Panc1 (cell line): Measurements from ENCODE around the gene MLKL. TPM values are rescaled to one million over a fixed set of nuclear protein-coding genes. Genes with fewer than 3 reads are reported as not detected.

ENCODE experiments used
- ATAC-seq: fragments of 200-7000 bp; cut with Tn5 transposase; 2 replicates; pipeline ENCODE4 v1.9.1; 2020; ENCODE audit warnings: mild to moderate bottlenecking, moderate library complexity
- BruUV-seq: library from RNA; stranded (reverse); fragments of 400-500 nt; replicated peaks from 2 replicates; lab custom pipeline; 2021; lab: Mats Ljungman, UMichigan
- CTCF ChIA-PET: fragments of 300-600 bp; sonication (Branson Sonifier 250); formaldehyde crosslinking; loops from one replicate; lab custom pipeline; 2022; ENCODE audit warnings: antibody characterized with exemption; lab: Charles Lee
- POLR2A ChIA-PET: fragments of 300-600 bp; sonication (Branson Sonifier 250); formaldehyde crosslinking; loops from one replicate; lab custom pipeline; 2022; ENCODE audit warnings: antibody characterized with exemption; lab: Charles Lee
- DNase-seq: peaks from one replicate; pipeline ENCODE4 v3.0.0-alpha.2; 2010; ENCODE audit warnings: low read depth, low spot score
- H3K27ac ChIP-seq: 2 replicates; pipeline ENCODE4 v1.5.1; 2011; ENCODE audit warnings: mild to moderate bottlenecking, low read length, inconsistent platforms
- H3K27me3 ChIP-seq: fragments of 200-500 bp; sonication (Bioruptor generic); 2 replicates; pipeline ENCODE4 v1.6.0; 2014; ENCODE audit warnings: low read length, inconsistent platforms; ENCODE audit not compliant: control insufficient read depth, insufficient read depth
- H3K36me3 ChIP-seq: fragments of 200-500 bp; sonication (Bioruptor generic); 2 replicates; pipeline ENCODE4 v1.5.1; 2014; ENCODE audit warnings: inconsistent platforms, mild to moderate bottlenecking, low read length, moderate library complexity; ENCODE audit not compliant: control insufficient read depth, insufficient read depth
- H3K4me1 ChIP-seq: 2 replicates; pipeline ENCODE4 v1.5.1; 2011; ENCODE audit warnings: inconsistent platforms, mild to moderate bottlenecking, low read length, moderate library complexity; ENCODE audit not compliant: control insufficient read depth, insufficient read depth
- H3K4me3 ChIP-seq, 2 experiments: 2 replicates each; pipeline ENCODE4 v1.5.1; 2011 to 2012; ENCODE audit warnings: low read depth in 2 of 2, low read length in 2 of 2, mild to moderate bottlenecking in 2 of 2, inconsistent platforms in 1 of 2, moderate library complexity in 1 of 2
- H3K9me3 ChIP-seq: fragments of 200-500 bp; sonication (Bioruptor generic); 2 replicates; pipeline ENCODE4 v1.5.1; 2014; ENCODE audit warnings: low read depth, mild to moderate bottlenecking, inconsistent platforms, low read length, moderate library complexity; ENCODE audit not compliant: control insufficient read depth, insufficient read depth
- CTCF ChIP-seq: fragments of 450-650 bp; IDR thresholded peaks from 2 replicates; pipeline ENCODE4 v1.5.1; 2017; ENCODE audit warnings: mild to moderate bottlenecking
- POLR2AphosphoS5 ChIP-seq: IDR thresholded peaks from 2 replicates; pipeline ENCODE4 v1.6.1; 2012; ENCODE audit warnings: mild to moderate bottlenecking, low read depth, low read length, moderate library complexity
- REST ChIP-seq, 2 experiments: IDR thresholded peaks; 2 replicates each; pipeline ENCODE4 v1.6.1; 2011 to 2012; ENCODE audit warnings: low read depth in 2 of 2, control low read depth in 1 of 2, low read length in 1 of 2, mild to moderate bottlenecking in 1 of 2, moderate library complexity in 1 of 2; ENCODE audit not compliant: insufficient read depth in 1 of 2
- SIN3A ChIP-seq: IDR thresholded peaks from 2 replicates; pipeline ENCODE4 v1.6.1; 2012; ENCODE audit warnings: low read depth, mild to moderate bottlenecking, low read length, moderate library complexity, borderline replicate concordance; ENCODE audit not compliant: insufficient read depth
- TCF7L2 ChIP-seq: IDR thresholded peaks from 2 replicates; pipeline ENCODE4 v1.6.1; 2011; ENCODE audit warnings: mild to moderate bottlenecking, low read depth, low read length, inconsistent platforms
- in situ Hi-C: cut with HindIII; loops from 2 replicates; pipeline ENCODE4 v1.10.0; 2016; ENCODE audit warnings: low sequenced_read_pairs, low pct_unique_long_range_greater_than_20kb
- intact Hi-C: fragments of 100-400 bp; cut with micrococcal nuclease; formaldehyde crosslinking; loops from one replicate; pipeline ENCODE4 v1.10.0; 2022; ENCODE audit not compliant: unreplicated experiment
- total RNA-seq: library from RNA; stranded (reverse); gene quantifications from one replicate; pipeline ENCODE4 v1.2.1, GENCODE V29; 2021; ENCODE audit not compliant: unreplicated experiment

Gene MLKL
- total RNA-seq, 1 experiment from 2014 or later = 4.8 TPM

DNA sequence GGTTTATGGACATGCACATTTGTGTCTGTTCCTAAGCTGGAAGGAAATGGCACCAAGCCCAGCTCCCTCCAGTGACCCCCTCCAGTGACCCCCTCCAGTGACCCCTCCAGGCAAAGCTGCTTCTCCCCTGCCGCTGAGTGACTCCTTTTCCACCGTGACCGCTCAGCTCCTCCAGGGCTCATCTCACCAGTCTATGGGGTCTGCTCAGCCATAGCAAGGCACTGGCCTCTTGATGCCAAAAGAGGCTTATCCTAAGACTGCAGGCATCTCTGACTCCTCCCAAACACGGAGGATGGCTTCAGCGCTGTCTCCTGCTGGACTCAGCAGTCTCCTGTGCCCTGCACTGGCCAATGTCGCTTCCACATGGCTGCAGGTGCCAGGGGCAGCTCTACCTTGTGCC, 38.6 kb upstream of the MLKL start:
- no peak overlapping the region for H3K27ac ChIP-seq

GRCh38 chr16:74738816-74739215, 38.2 kb upstream of the MLKL start:
- H3K4me1 ChIP-seq = no peaks in the 10 kb centered on the region; the same call in 1 of the 2 replicates
- DNase-seq (no peak), ATAC-seq (no peak)
- H3K9me3 ChIP-seq = no peaks in the 10 kb centered on the region
- ChIA-PET CTCF (no interaction called here), POLR2A (no interaction called here)
- no peak for TF ChIP-seq CTCF
- TF ChIP-seq REST (IDR thresholded peaks at IDR 0.05; ENCODE audit: insufficient read depth in 1 of 2, low read depth in 2 of 2, low read length in 1 of 2) = no peak
- no peak for TF ChIP-seq POLR2AphosphoS5
- TF ChIP-seq TCF7L2 = no peak
- TF ChIP-seq SIN3A = no peak
- no peak overlapping the region for H3K27ac ChIP-seq
- BruUV-seq = no TSS peak
- in situ Hi-C loops (no loop called here), intact Hi-C loops (no loop called here)
- no peaks in the 10 kb centered on the region for H3K27me3 ChIP-seq
- no peaks in the 10 kb centered on the region for H3K36me3 ChIP-seq
- no peak overlapping the region for H3K4me3 ChIP-seq

More for the DNA sequence above, 38.6 kb upstream of the MLKL start:
- Histone ChIP-seq H3K27me3 (no peaks in the 10 kb centered on the region), H3K4me1 (no peaks in the 10 kb centered on the region; the same call in 1 of the 2 replicates), H3K4me3 (no peak overlapping the region), H3K9me3 (no peaks in the 10 kb centered on the region), H3K36me3 (no peaks in the 10 kb centered on the region)
- TF ChIP-seq POLR2AphosphoS5 (no peak), SIN3A (no peak), TCF7L2 (no peak), REST (IDR thresholded peaks at IDR 0.05; ENCODE audit: insufficient read depth in 1 of 2, low read depth in 2 of 2, low read length in 1 of 2) (no peak), CTCF (no peak)
- ATAC-seq (0 out of 2 replicates have a peak, but pooled peaks have one; percentile 10), DNase-seq (no peak)
- in situ Hi-C loops (no loop called here), intact Hi-C loops (no loop called here)
- ChIA-PET CTCF (no interaction called here), POLR2A (no interaction called here)
- no TSS peak for BruUV-seq
